IPS DF 6.9 (cell line): ENCODE data around the gene GULP1.

ENCODE experiments used
- DNase-seq: peaks from one replicate; pipeline ENCODE4 v3.0.0-alpha.2; 2013; ENCODE audit warnings: low read depth, low spot score
- H3K27ac ChIP-seq: one replicate; pipeline ENCODE4 v1.5.1; 2013; ENCODE audit warnings: low read length, control low read depth
- H3K27me3 ChIP-seq: 2 replicates; pipeline ENCODE4 v1.6.1; 2013; ENCODE audit warnings: mild to moderate bottlenecking, low read length; ENCODE audit not compliant: control insufficient read depth, insufficient read depth
- H3K36me3 ChIP-seq: 2 replicates; pipeline ENCODE4 v1.6.1; 2013; ENCODE audit warnings: low read length; ENCODE audit not compliant: control insufficient read depth, insufficient read depth
- H3K4me1 ChIP-seq: 2 replicates; pipeline ENCODE4 v1.6.1; 2013; ENCODE audit warnings: low read length; ENCODE audit not compliant: control insufficient read depth, insufficient read depth
- H3K4me3 ChIP-seq: 2 replicates; pipeline ENCODE4 v1.5.1; 2013; ENCODE audit warnings: mild to moderate bottlenecking, low read length
- H3K9me3 ChIP-seq: 2 replicates; pipeline ENCODE4 v1.6.1; 2013; ENCODE audit warnings: low read length, inconsistent platforms; ENCODE audit not compliant: control insufficient read depth, insufficient read depth
- WGBS: extraction: QIAGEN DNeasy Blood & Tissue Kit; methylation state at CpG from one replicate; pipeline ENCODE4 v1.1.7; 2013; ENCODE audit warnings: mixed read lengths, missing lambda C conversion rate; ENCODE audit not compliant: insufficient read length, insufficient coverage; 5-methylcytosine and 5-hydroxymethylcytosine counted together

GULP1 gene

GRCh38 chr2:188440849-188441248, 149.2 kb downstream of the GULP1 start:
- WGBS, result no CpG with 5 or more reads among the region's 3 CpGs
- Histone ChIP-seq H3K36me3 (no peaks in the 10 kb centered on the region), H3K9me3 (no peaks in the 10 kb centered on the region), H3K4me1 (peaks cover 1% of the 10 kb centered on the region; the same call in 1 of the 2 replicates), H3K4me3 (no peak overlapping the region), H3K27ac (no peak overlapping the region), H3K27me3 (no peaks in the 10 kb centered on the region)
- DNase-seq, result no peak

- no CpG with 5 or more reads among the region's 1 CpG for WGBS
- DNase-seq, result no peak
- H3K4me1 ChIP-seq, result peaks cover 1% of the 10 kb centered on the region; the same call in 1 of the 2 replicates
These were observed 149.7 kb downstream of the GULP1 start for GRCh38 chr2:188441288-188441947.

GRCh38 chr2:188443207-188443606, 151.5 kb downstream of the GULP1 start:
- H3K27ac ChIP-seq, result no peak overlapping the region
- DNase-seq, result no peak
- no peaks in the 10 kb centered on the region for H3K27me3 ChIP-seq
- H3K36me3 ChIP-seq, result no peaks in the 10 kb centered on the region
- WGBS, result no CpG with 5 or more reads among the region's 3 CpGs
- peaks cover 1% of the 10 kb centered on the region; the same call in 1 of the 2 replicates for H3K4me1 ChIP-seq
- H3K4me3 ChIP-seq, result no peak overlapping the region
- no peaks in the 10 kb centered on the region for H3K9me3 ChIP-seq

More at GRCh38 chr2:188441288-188441947, 149.7 kb downstream of the GULP1 start:
- H3K4me3 ChIP-seq, result no peak overlapping the region
- H3K27ac ChIP-seq, result no peak overlapping the region
- no peaks in the 10 kb centered on the region for H3K27me3 ChIP-seq
- no peaks in the 10 kb centered on the region for H3K36me3 ChIP-seq
- no peaks in the 10 kb centered on the region for H3K9me3 ChIP-seq

- Histone ChIP-seq H3K9me3 (no peaks in the 10 kb centered on the region), H3K36me3 (no peaks in the 10 kb centered on the region), H3K4me3 (no peak overlapping the region), H3K27ac (no peak overlapping the region), H3K27me3 (no peaks in the 10 kb centered on the region), H3K4me1 (peaks cover 1% of the 10 kb centered on the region; the same call in 1 of the 2 replicates)
- 100% methylated on average over 1 of the region's 3 CpGs for WGBS
- no peak for DNase-seq
These were observed 152.6 kb downstream of the GULP1 start for GRCh38 chr2:188444106-188444835.

- no CpG with 5 or more reads among the region's 1 CpG for WGBS
- H3K4me1 ChIP-seq, result no peaks in the 10 kb centered on the region
- H3K27ac ChIP-seq, result no peak overlapping the region
- peaks cover 5% of the 10 kb centered on the region for H3K36me3 ChIP-seq
- no peak for DNase-seq
- peaks cover 4% of the 10 kb centered on the region for H3K9me3 ChIP-seq
- H3K27me3 ChIP-seq, result no peaks in the 10 kb centered on the region
- no peak overlapping the region for H3K4me3 ChIP-seq
These were observed 157.9 kb downstream of the GULP1 start for GRCh38 chr2:188449561-188449960.

- H3K27ac ChIP-seq, result no peak overlapping the region
- H3K4me3 ChIP-seq, result no peak overlapping the region
- H3K27me3 ChIP-seq, result no peaks in the 10 kb centered on the region
- no peak for DNase-seq
- H3K36me3 ChIP-seq, result peaks cover 5% of the 10 kb centered on the region
- no peaks in the 10 kb centered on the region for H3K4me1 ChIP-seq
- peaks cover 4% of the 10 kb centered on the region for H3K9me3 ChIP-seq
These were observed 158.3 kb downstream of the GULP1 start for GRCh38 chr2:188449971-188450370.

GRCh38 chr2:188450732-188451483, 159.2 kb downstream of the GULP1 start:
- Histone ChIP-seq H3K27me3 (no peaks in the 10 kb centered on the region), H3K4me1 (no peaks in the 10 kb centered on the region), H3K36me3 (peaks cover 5% of the 10 kb centered on the region), H3K4me3 (no peak overlapping the region), H3K9me3 (peaks cover 4% of the 10 kb centered on the region), H3K27ac (no peak overlapping the region)
- no CpG with 5 or more reads among the region's 2 CpGs for WGBS
- no peak for DNase-seq

GRCh38 chr2:188452084-188452483, 160.4 kb downstream of the GULP1 start:
- no peak overlapping the region for H3K27ac ChIP-seq
- peaks cover 2% of the 10 kb centered on the region; the same call in 1 of the 2 replicates for H3K4me1 ChIP-seq
- peaks cover 5% of the 10 kb centered on the region for H3K36me3 ChIP-seq
- no peak overlapping the region for H3K4me3 ChIP-seq
- DNase-seq, result no peak
- peaks cover 4% of the 10 kb centered on the region for H3K9me3 ChIP-seq
- no peaks in the 10 kb centered on the region for H3K27me3 ChIP-seq
- WGBS, result no CpG with 5 or more reads among the region's 1 CpG

GRCh38 chr2:188456114-188456909, 164.6 kb downstream of the GULP1 start:
- H3K4me3 ChIP-seq, result no peak overlapping the region
- WGBS, result no CpG with 5 or more reads among the region's 12 CpGs
- H3K9me3 ChIP-seq, result peaks cover 4% of the 10 kb centered on the region
- H3K4me1 ChIP-seq, result peaks cover 2% of the 10 kb centered on the region; the same call in 1 of the 2 replicates
- H3K36me3 ChIP-seq, result peaks cover 7% of the 10 kb centered on the region
- DNase-seq, result no peak
- H3K27ac ChIP-seq, result no peak overlapping the region
- no peaks in the 10 kb centered on the region for H3K27me3 ChIP-seq

GRCh38 chr2:188459061-188459460, 167.4 kb downstream of the GULP1 start:
- DNase-seq, result no peak
- H3K36me3 ChIP-seq, result peaks cover 3% of the 10 kb centered on the region
- H3K27ac ChIP-seq, result no peak overlapping the region
- no CpG with 5 or more reads among the region's 2 CpGs for WGBS
- peaks cover under 1% of the 10 kb centered on the region for H3K9me3 ChIP-seq
- H3K4me1 ChIP-seq, result peaks cover 2% of the 10 kb centered on the region; the same call in 1 of the 2 replicates
- no peak overlapping the region for H3K4me3 ChIP-seq
- no peaks in the 10 kb centered on the region for H3K27me3 ChIP-seq
